ENCODE measurements around the gene CYP1A2.

Gene CYP1A2

GRCh38 chr15:74793135-74794028, 44.7 kb downstream of the CYP1A2 start:
- H3K79me2 ChIP-seq (ENCODE audit: low read length): peaks cover 100% of the 10 kb centered on the region
- H3K9me3 ChIP-seq (replicated peaks; ENCODE audit: insufficient read depth, low read length): no peaks in the 10 kb centered on the region
- no peak overlapping the region; the same call in 1 of the 2 replicates for H3K27ac ChIP-seq (ENCODE audit: low read length)
- H3K27me3 ChIP-seq (replicated peaks; ENCODE audit: insufficient read depth, low read length): no peaks in the 10 kb centered on the region
- H3K36me3 ChIP-seq (replicated peaks; ENCODE audit: insufficient read depth, low read length): no peaks in the 10 kb centered on the region; the same call in 1 of the 2 replicates
- H3K4me1 ChIP-seq (ENCODE audit: low read length): peaks cover 63% of the 10 kb centered on the region
- H3K4me2 ChIP-seq (ENCODE audit: low read depth, low read length): no peak overlapping the region
- H3K9ac ChIP-seq (ENCODE audit: low read length): no peak overlapping the region
- TF ChIP-seq EZH2 (optimal IDR thresholded peaks at IDR 0.05; ENCODE audit: low read depth, low read length) (no peak), EZH2phosphoT487 (IDR thresholded peaks at IDR 0.05; ENCODE audit: low read length) (no peak)
- TF ChIP-seq, protein P1, sequence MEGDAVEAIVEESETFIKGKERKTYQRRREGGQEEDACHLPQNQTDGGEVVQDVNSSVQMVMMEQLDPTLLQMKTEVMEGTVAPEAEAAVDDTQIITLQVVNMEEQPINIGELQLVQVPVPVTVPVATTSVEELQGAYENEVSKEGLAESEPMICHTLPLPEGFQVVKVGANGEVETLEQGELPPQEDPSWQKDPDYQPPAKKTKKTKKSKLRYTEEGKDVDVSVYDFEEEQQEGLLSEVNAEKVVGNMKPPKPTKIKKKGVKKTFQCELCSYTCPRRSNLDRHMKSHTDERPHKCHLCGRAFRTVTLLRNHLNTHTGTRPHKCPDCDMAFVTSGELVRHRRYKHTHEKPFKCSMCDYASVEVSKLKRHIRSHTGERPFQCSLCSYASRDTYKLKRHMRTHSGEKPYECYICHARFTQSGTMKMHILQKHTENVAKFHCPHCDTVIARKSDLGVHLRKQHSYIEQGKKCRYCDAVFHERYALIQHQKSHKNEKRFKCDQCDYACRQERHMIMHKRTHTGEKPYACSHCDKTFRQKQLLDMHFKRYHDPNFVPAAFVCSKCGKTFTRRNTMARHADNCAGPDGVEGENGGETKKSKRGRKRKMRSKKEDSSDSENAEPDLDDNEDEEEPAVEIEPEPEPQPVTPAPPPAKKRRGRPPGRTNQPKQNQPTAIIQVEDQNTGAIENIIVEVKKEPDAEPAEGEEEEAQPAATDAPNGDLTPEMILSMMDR (IDR thresholded peaks at IDR 0.05; ENCODE audit: low read length): no peak
- no peaks in the 10 kb centered on the region for H3K9me2 ChIP-seq (replicated peaks; ENCODE audit: insufficient read depth, low read length)
- peaks cover 52% of the 10 kb centered on the region for H3F3A ChIP-seq (ENCODE audit: insufficient read depth, low read length)
- no peak for DNase-seq
- H4K20me1 ChIP-seq (ENCODE audit: insufficient read depth, low read length): peaks cover 35% of the 10 kb centered on the region
- H3K4me3 ChIP-seq (ENCODE audit: low read length): no peak overlapping the region
- no peak overlapping the region for H2AFZ ChIP-seq (ENCODE audit: low read length)

DNA sequence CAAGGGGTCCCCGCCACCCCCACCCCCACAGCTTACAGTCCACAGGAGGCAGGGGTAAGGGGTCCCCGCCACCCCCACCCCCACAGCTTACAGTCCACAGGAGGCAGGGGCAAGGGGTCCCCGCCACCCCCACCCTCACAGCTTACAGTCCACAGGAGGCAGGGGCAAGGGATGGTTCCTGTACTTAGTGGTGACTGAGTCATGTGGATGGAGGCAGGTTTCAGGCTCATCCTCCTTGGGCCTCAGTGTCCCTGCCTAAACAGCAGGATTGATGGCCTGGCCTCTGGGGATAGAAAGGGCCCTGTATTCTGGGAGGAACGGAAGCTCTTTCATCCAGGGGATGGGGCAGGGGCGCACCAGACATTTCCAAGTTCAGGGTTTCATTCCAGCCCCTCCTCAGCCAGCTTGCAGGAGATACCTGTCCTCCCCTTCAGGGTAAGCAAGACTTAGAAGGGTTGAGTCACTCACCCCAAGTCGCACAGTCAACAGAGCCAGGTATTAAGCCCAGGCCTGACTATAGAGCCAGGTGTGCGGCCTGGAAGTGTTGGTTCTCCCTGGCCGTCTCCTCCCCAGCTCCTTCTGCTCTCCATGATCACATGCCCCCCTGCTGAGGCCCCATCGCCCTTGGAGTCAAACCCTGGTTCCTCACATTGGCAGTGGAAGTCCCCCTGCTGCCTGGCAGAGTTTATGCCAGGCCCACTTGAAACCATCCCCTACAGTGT, 45.8 kb downstream of the CYP1A2 start:
- H3K4me1 ChIP-seq (ENCODE audit: low read length): peaks cover 65% of the 10 kb centered on the region
- no peak overlapping the region for H3K4me3 ChIP-seq (ENCODE audit: low read length)
- H3K9ac ChIP-seq (ENCODE audit: low read length): no peak overlapping the region
- no peak overlapping the region for H3K27ac ChIP-seq (ENCODE audit: low read length)
- no peaks in the 10 kb centered on the region for H3K9me2 ChIP-seq (replicated peaks; ENCODE audit: insufficient read depth, low read length)
- H2AFZ ChIP-seq (ENCODE audit: low read length): no peak overlapping the region
- H3K4me2 ChIP-seq (ENCODE audit: low read depth, low read length): no peak overlapping the region
- H3K79me2 ChIP-seq (ENCODE audit: low read length): peaks cover 99% of the 10 kb centered on the region
- TF ChIP-seq EZH2 (optimal IDR thresholded peaks at IDR 0.05; ENCODE audit: low read depth, low read length) (no peak), EZH2phosphoT487 (IDR thresholded peaks at IDR 0.05; ENCODE audit: low read length) (no peak)
- TF ChIP-seq, protein P1 (IDR thresholded peaks at IDR 0.05; ENCODE audit: low read length): no peak
- no peaks in the 10 kb centered on the region for H3K27me3 ChIP-seq (replicated peaks; ENCODE audit: insufficient read depth, low read length)
- no peak for DNase-seq
- peaks cover 52% of the 10 kb centered on the region for H3F3A ChIP-seq (ENCODE audit: insufficient read depth, low read length)
- no peaks in the 10 kb centered on the region; the same call in 1 of the 2 replicates for H3K36me3 ChIP-seq (replicated peaks; ENCODE audit: insufficient read depth, low read length)
- peaks cover 35% of the 10 kb centered on the region for H4K20me1 ChIP-seq (ENCODE audit: insufficient read depth, low read length)
- no peaks in the 10 kb centered on the region for H3K9me3 ChIP-seq (replicated peaks; ENCODE audit: insufficient read depth, low read length)

- DNase-seq: no peak
- Histone ChIP-seq H3K9ac (ENCODE audit: low read length) (no peak overlapping the region), H3K4me1 (ENCODE audit: low read length) (peaks cover 65% of the 10 kb centered on the region), H3K4me3 (ENCODE audit: low read length) (no peak overlapping the region), H3K9me3 (replicated peaks; ENCODE audit: insufficient read depth, low read length) (no peaks in the 10 kb centered on the region), H3K9me2 (replicated peaks; ENCODE audit: insufficient read depth, low read length) (no peaks in the 10 kb centered on the region), H3K4me2 (ENCODE audit: low read depth, low read length) (no peak overlapping the region), H3F3A (ENCODE audit: insufficient read depth, low read length) (peaks cover 52% of the 10 kb centered on the region), H3K79me2 (ENCODE audit: low read length) (peaks cover 94% of the 10 kb centered on the region), H4K20me1 (ENCODE audit: insufficient read depth, low read length) (peaks cover 40% of the 10 kb centered on the region), H3K27me3 (replicated peaks; ENCODE audit: insufficient read depth, low read length) (no peaks in the 10 kb centered on the region), H3K27ac (ENCODE audit: low read length) (no peak overlapping the region), H3K36me3 (replicated peaks; ENCODE audit: insufficient read depth, low read length) (no peaks in the 10 kb centered on the region; the same call in 1 of the 2 replicates), H2AFZ (ENCODE audit: low read length) (no peak overlapping the region)
- no peak for TF ChIP-seq EZH2phosphoT487 (IDR thresholded peaks at IDR 0.05; ENCODE audit: low read length)
These were observed 46.3 kb downstream of the CYP1A2 start for GRCh38 chr15:74794970-74795349.
